GM18907 (cell line): Measurements from ENCODE around the gene PRKCB.

Source experiments
- ATAC-seq: cut with Tn5 transposase; IDR thresholded peaks from one replicate; pipeline ENCODE4 v1.9.1; 2021; ENCODE audit warnings: mild to moderate bottlenecking, moderate library complexity; ENCODE audit not compliant: unreplicated experiment

The PRKCB gene

DNA sequence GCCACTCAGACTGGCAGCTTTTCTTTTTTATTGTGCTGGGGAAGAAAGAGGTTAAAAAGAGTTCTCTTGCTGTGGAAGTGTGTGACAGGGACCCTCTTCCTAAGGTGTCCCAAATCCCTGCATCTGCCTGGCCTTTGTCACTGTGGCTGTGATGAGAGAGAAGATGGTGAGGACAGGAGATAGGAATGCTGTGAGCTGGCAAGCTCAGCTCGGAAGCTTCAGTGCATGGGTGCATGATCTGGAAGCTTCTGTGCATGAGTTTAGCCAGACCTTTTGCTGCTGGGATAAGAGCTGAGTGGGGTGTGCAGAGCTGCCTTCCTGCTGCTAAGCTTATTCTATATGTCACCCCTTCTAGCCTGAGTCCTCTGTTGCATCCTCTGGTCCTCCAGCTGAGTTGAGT is 317.0 kb downstream of the PRKCB start:
- no peak for ATAC-seq

DNA sequence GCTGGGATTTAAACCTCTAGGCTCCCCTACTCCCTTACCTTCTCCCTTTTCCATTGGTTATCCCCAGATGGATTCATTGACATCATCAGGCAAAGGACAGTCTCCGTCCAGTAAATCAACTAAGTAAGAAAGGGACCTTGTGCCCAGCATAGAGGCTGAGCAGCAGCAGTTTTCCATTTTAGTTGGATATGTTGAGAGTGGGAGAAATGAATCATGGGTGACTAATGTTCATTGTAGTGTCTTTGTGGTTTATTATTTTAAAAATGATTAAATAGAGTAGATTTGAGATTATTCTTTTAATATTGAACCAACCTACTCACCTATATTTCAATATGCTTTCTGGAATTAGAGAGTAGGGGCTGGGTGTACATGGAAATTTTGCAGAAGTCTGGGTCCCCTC is 321.0 kb downstream of the PRKCB start:
- no peak for ATAC-seq

DNA sequence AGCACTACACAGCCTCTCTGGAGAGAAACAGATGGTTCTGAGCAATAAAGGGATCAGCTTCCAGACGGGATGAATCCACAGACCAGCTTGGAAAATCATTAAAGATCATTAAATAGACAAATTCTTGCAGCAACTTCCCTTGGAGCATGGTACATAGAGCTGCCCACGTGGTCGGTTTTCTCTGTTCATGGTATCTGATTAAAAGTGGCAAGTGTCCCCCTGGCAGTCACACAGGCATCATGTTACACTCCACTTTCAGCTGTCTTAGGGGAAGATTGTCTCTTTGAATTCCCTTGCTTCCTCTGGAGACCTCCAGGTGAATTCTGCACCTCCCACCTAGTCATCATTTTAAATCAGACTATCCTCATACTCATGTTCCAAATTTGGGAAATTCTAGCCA is 328.2 kb downstream of the PRKCB start:
- ATAC-seq, result no peak

DNA sequence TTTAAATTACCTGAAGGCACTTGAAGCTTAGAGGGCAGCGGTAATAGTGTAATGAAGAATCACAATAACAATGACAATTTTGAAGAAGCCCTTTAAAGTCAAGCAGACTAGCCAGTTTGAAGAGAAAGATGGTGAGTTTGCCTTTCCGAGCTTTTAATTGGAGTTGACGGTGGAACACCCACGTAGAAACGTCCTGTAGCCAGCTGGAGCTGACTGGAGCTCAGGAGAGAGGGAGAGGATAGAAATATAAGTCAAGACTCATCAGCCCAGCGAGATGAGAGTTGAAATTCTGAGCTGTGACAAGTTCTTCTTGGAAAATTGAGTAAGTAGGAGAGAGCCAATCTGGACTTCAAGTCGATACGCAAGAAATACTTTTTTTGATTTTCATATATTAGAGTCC is 328.6 kb downstream of the PRKCB start:
- ATAC-seq, result no peak

DNA sequence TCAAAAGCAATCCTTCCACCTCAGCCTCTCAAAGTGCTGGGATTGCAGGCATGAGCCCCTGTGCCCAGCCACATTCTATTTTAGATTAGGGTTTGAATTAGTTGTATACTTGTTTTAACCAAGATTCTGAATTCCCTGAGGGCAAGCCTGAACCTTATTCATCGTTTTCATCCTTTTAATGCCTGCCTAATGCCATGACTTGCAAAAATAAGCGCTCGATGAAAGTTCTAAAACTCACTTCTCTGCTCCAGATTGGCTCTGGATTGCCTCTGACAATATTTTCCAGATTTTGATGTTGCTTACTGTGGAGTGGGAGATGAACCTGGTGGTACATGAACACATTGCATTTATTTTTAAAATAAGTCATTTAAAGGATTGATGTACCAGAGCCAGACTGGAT is 329.5 kb downstream of the PRKCB start:
- no peak for ATAC-seq

DNA sequence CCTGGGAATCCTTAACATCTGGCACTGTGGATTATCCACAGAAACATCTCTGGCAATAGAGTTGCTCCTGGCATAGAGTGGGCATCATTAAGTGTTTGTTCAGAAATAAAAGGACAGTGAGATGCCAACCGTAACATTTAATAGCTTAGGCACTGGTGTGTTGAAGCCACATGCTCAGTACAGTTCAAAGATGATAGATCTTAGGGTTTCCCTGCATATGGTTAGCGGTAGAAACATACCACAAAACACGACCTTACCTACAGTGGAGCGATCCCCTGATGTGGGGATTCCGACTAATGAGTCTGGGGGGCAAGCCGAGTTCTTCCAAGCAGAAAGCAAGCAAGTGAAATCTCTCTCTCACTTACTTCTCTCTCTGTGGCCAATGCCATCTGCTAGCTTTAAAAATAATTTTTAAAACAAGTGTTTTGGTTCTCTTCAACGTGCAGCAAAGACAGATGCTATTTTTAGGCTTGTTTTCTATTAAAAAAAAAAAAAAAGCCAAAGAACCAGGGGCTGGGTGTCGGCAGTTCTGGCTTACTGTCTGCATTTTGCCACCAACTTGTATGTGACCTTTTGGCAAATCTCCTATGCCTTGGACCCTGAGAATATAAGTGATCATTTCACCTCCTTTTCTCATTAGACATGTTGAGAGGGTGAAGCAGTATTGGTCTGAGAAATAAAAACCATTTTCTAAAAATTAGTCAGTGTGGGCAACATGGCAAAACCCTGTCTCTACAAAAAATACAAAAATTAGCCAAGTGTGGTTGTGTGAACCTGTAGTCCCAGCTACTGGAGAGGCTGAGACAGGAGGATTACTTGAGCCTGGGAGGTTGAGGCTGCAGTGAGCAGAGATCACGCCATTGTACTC is 331.1 kb downstream of the PRKCB start:
- ATAC-seq, result no peak

DNA sequence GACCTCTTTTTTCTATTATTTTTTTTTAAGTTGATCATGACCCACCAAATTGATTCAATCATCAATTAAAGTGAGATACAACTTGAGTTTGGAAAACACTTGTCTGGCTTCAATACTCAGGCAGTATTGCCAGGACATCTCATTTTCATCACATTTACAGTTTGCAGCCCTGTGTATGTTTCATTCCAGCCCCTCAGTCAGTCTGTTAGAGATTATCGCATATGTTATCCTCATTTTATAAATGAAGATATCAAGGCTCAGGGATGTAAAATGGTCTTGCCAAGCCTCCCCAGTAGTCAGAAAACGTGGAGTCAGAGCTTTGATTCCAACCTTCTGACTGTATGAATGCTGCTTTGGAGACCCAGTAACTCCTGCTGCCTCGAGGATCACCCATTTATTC is 333.1 kb downstream of the PRKCB start:
- ATAC-seq, result no peak

DNA sequence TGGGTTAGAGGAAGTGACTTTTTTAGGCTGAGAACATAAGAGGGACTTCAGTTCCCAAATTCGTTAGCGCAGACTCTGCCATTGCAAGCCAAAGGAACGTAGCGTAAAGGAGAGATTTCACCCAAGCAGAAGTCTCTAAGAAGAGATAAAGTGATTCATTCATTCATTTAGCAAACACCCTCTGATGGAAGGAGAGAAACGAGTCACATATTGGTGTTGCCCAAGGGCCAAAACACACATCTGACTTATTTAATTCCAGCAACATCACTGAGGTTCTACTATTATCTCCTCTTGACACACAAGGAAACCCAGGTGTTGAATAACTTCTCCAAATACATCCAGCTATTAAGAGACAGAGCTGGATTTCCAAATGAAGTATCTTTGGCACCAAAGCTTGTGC is 334.6 kb downstream of the PRKCB start:
- ATAC-seq, result no peak

DNA sequence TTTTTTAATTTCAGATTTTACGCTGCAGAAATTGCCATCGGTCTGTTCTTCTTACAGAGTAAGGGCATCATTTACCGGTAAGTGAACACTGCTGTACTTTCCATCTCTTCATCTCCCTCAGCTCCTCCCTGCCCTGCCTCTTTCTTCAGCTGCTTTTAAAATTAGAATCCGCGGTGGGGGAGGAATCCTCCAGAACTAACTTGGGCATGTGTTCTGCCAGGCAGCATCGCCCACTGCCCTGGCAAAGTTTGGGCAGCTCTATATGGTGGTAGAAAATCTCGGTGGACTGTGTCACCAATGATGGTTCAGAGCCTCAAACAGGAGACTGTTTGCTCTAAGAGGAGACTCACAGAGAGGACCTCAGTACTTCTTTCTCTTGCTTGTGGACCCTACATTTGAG is 338.7 kb downstream of the PRKCB start:
- no peak for ATAC-seq

DNA sequence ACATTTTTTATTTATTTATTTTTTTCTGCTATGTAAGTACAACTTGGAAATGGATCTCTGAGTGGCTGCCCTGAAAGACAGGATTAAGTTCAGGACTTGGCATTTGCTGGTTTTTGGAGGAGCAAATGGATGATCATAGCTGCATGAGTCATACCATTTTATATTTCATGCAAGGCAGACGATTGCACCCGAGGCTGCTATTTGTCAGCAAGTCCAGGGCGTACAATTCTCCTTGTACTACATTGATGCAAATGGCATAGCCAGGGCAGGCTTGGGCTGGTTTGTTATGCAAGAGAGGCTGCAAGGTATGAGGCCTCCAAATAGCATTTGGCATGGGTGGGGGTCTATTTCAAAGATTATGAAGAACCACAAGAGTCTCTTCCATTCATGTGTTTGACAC is 339.2 kb downstream of the PRKCB start:
- no peak for ATAC-seq

DNA sequence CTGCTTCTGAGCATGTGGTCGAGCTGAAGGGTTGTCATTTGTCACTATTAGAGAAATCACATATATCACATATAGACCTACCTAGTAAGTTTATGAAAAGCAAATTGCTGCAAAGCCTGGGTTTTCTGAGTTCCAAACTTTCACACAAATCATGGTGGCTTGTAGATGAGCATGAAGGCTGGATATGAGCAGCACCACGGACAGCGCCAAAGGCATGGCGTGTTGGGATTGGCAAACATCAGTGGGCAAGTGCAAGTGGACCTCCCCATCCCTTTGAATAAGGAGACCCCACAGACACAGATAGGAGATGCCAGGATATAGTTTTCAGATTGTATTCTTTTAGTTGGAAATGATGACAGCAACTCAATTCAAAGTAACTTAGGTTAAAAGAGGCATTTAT is 342.7 kb downstream of the PRKCB start:
- no peak for ATAC-seq

DNA sequence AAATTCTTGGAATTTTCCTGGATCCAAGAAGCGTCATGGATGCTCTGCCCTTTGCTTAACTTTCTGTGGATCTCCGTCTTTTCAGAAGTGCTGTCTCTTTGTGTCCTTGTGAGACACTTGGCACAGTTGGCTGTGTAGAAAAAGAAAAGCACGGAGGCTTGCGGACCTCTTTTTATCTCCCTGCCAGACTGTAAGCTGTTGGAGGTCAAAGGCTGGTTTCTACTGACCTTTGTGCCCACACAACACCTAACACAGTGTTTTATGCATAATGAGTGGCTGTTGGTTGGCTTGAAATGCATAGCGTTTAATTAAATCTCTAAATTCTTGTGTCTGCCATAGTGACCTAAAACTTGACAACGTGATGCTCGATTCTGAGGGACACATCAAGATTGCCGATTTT is 344.7 kb downstream of the PRKCB start:
- ATAC-seq, result no peak

DNA sequence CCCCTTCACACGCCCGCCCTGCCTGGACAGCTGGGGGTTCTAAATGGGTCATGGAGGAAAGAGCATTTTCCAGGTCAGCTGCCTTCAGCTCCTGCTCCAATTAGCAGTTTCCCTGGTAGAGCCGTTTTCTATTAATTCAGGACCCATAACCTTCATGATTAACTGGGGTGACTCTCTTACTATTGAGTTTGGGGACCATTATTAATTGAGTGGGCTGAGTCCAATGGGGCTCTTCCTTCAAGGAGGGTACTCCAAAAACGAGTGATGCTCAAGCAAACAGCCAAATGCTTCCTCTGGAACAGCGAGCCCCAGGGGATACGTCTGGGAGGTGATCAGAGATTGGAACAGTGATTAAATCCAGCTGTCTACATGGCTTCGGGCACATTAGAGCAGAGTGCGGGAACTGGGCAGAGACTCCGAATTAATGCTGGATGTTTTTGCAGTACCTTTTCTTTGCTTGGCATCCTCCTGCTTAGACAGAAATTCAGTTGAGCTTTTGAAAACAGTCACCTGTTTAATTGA is 352.3 kb downstream of the PRKCB start:
- ATAC-seq, result no peak

DNA sequence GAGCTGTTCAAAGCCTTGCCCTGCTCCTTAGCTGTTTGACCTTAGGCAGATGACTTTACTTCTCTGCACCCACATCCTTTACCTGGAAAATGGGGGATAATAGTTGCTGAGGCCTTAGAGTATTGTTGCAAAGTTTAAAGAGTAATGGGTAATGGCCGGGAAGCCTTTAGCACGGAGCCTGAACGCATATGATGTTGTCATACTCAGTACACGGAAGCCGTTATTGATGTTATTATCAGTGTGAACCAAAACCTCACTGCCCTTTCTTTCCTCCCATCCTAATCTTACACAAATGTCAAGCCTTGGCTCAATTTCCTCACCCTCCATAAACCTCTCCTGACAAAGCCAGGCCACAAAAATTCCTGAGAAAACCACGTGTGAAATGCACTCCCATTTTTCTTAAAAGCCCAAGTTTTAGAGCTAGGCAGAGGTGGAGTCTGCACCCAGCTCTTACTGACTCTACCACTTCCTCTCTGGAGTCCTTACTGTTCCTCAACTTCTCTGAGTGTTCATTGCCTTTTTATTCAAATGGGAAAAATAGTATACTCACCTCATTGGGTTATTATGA is 353.1 kb downstream of the PRKCB start:
- no peak for ATAC-seq

DNA sequence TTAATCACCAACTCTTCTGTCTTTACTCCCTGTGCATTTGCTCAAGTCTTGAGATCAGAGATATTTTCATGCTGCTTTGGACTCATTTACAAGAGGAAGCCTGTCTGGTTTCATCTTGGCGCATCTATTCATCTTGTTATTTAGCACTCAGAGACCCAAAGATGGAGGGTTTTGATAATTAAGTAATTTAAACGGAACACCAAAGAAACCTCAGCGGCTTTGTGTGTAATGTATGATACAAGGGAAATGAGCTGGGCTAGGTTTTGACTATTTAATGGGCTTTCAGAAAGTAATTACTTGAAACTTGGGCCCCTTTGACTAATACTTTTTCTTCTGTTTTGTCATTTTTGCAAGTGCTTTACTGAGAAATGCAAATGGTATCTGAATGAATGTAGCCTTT is 354.2 kb downstream of the PRKCB start:
- no peak for ATAC-seq

DNA sequence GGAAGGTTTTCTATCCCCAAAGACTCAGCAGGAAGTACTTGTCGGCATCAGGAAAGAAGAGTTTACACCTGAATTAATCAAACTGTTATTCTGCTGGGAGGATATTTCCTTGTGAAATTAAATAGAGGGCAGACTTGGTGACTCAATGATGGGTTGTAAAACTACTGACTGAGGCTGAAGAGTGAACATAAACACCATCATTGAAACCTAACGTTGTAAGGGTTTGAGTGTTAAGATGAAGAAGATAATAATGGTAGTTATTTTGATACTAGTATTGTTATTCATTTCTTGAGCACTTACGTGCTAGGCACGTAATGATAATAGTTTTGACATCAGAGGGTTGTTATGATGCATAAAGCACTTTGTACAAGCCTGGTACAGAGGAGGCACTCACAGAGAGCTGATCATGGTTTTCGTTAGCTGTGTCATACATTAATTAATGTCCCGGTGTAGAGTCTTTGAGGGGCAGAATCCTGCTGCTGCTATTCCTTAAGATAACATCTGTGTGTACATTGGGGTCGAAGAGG is 356.2 kb downstream of the PRKCB start:
- ATAC-seq, result no peak

DNA sequence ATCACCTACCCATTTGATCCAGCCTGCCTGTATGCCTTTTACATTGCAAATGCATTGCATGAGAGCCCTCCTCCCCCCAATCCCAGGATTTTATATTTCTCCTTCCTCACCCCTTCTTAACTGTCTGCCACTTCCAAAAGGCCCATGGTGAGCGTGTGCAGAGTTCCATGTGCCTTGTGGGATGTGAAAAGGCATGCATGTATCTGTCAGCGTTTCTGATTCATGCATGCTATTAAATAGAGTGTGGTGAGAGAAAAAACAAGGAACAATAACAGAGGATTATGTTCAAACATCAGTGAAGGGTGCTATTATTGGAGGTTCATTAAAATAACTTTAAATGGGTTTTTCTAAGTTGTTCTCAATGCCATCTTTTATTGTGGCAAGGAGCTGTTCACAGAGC is 359.4 kb downstream of the PRKCB start:
- no peak for ATAC-seq

DNA sequence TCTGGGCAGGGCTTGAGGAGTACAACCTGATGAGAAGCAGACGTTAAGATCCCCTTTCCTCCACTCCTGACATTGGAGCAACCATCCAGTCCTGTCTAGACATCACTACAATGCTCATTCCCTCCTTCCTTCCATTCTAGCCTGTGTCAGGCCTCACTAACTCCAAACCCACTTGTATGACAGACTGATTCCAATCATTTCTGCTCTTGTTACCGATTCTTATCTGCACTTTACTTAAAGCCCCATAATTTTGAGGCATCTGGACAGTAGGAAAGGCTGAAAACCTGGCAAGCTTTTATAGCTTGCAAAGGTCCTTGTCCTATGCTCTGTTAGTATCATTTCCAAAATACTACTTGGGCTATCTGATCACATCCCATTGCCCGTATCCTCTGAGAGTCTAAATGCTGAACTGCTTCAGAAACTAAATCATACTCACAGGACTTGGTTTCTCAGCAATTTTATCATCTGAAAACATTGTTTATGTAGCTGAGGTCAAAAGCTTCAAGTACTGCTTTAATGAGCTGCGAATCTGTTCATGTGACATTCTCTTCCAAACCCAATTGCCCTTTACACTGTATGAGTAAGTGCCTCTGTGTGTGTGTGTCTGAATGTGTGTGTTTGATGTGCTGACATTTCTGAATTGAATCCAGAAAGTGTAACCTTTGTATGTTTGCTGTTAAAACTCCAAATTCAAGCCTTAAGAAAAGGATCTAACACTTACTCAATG is 363.2 kb downstream of the PRKCB start:
- ATAC-seq, result no peak

DNA sequence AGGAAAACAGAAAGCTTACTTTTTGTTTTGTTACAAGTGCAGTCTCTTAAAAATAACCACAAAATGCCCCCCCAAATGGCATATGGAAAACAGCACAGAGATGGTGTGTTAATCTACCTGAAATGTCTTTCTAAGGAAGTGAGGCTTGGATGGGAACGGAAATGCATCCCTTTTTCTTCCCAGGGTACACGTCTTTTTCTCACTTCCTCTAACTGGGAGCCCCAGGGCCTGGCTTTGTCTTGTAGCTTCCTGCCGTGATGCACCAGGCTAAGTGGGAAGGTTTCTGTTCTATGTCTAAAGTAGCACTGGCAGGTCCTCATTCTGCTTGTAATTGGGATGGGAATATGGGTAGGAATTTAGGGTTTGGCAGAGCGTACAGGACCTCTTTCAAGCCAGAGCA is 367.9 kb downstream of the PRKCB start:
- no peak for ATAC-seq

DNA sequence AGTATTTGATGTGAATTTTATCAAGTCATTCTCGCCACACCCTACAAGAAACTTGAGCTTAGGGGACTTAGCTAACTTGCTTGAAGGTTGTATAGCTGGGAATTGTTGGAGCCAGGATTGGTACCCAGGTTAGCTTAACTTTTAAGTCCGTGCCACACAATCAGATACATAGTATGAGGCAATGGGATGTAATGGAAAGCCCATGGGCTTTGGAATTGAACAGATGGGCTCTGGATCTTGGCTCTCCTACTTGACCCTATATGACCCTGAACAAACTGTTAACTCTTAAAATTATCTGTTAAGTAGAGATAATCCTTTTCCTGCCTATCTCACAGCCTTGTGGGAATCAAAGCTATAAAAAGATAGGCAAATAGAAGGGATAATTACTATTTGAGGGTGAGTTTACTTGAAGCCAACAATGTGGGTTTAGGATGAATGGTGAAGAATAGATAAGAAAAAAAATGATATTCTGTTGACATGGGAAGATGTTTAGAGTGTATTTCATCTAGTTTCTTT is 368.4 kb downstream of the PRKCB start:
- ATAC-seq, result no peak

DNA sequence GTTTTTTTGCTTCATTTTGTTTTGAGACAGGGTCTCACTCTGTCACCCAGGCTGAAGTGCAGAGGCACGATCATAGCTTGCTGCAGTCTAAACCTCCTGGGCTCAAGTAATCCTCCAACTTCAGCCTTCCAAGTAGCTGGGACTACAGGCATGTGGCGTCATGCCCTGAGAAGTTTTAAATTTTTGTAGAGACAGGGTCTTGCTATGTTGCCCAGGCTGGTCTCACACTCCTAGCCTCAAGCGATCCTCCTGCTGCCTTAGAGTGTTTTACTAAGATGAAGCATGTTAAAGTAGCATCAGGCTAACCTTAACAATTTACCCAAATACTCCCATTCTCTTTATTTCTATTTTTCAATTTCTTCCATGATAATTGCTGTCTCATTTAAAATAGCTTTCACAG is 371.1 kb downstream of the PRKCB start:
- no peak for ATAC-seq
